AG20443 (cell line): ENCODE results near the gene CMTM5.
"Not testable (repeated sequence)": the region's sequence is repeated elsewhere in the genome, so short reads cannot be mapped to it uniquely, and the experiment has no call there.

Source experiments
- DNase-seq: peaks from one replicate; pipeline ENCODE4 v3.0.0; 2012; ENCODE audit warnings: low spot score, mixed read lengths

Gene CMTM5

GRCh38 chr14:23399136-23399535 lies 22.3 kb downstream of the CMTM5 start:
- no peak for DNase-seq

- DNase-seq = no peak
Observed at GRCh38 chr14:23399591-23399990, 22.7 kb downstream of the CMTM5 start.

DNA sequence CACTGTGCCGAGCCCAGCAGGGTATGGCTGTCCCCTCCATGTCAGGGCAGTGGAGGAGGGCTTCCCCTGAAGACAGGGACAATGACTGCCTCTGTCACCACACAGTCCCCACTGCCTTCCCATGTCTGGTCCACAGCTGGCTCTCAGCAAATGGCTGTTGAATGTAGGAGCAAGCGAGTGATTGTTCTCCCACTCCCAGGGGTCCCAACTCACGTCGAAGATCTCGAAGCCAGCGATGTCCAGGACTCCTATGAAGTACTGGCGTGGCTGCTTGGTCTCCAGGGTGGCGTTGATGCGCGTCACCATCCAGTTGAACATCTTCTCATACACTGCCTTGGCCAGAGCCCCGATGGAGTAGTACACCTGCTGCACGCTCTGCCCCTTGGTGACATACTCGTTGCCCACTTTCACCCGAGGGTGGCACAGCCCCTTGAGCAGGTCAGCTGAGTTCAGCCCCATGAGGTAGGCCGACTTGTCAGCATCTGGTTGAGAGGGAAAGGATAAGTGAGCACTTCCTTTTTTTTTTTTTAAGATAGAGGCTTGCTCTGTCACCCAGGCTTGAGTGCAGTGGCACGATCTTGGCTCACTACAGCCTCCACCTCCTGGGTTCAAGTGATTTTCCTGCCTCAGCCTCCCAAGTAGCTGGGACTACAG lies 23.8 kb downstream of the CMTM5 start:
- DNase-seq = not testable (repeated sequence)

- DNase-seq = no peak
Observed at GRCh38 chr14:23401291-23401690, 24.4 kb downstream of the CMTM5 start.

GRCh38 chr14:23402296-23403138 lies 25.7 kb downstream of the CMTM5 start:
- DNase-seq = no peak

- no peak for DNase-seq
Observed at GRCh38 chr14:23403139-23403438, 26.2 kb downstream of the CMTM5 start.

DNA sequence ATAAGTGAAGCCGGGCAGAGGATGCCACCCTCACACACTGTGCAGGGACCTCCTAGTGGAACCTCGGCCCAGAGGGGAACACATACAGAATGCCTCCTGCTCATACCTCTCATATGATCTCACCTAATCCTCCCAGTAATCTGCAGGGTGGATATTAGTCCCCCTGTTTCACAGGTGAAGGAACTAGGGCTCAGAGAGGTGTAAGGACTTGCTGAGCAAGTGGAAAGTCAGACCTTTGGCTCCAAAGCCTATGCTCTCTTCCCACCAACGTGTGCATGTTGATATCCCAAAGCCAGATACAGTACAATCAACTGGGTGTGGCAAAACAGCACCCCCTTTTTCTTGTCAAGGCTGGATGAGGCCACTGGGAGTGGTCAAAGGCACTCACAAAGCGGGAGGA lies 27.1 kb downstream of the CMTM5 start:
- DNase-seq = no peak

DNA sequence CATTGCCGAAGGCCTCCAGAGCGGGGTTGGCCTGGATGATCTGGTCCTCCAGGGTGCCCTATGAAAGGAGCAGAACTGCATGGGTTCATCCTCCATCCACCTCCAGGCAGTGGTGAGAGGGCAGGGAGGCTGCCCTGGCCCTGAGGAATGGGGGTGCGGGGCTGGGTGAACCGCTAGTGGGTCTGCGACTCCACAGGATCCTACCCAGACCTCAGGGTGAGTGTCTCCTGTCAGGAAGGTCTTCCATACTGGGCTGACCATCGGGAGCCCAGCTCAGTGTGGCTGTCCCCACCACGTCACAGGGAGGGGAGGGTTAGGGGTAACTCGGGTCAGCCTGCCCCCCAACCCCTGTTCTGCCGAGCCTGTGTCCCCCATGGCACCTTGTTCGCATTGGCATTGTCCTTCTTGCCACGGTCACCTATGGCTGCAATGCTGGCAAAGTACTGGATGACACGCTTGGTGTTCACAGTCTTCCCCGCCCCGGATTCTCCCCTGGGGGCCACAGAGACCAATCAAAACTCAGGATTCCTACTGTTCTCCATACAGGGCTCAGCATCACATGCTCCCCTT lies 27.6 kb downstream of the CMTM5 start:
- DNase-seq = no peak

DNA sequence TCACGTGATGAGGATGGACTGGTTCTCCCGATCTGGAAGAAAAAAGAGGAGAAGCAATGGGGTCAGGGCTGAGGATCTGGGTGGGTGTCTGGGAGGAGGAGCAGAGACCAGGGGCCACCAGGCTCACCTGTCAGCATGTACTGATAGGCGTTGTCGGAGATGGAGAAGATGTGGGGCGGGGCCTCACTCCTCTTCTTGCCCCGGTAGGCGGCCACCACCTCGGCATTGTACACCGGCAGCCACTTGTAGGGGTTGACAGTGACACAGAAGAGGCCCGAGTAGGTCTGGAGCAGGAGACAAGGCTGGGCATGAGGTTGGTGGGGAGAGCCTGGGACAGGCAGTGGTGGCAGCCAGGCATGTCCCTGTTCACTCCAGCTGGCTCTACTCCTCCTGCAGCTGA lies 28.2 kb downstream of the CMTM5 start:
- DNase-seq = no peak

DNA sequence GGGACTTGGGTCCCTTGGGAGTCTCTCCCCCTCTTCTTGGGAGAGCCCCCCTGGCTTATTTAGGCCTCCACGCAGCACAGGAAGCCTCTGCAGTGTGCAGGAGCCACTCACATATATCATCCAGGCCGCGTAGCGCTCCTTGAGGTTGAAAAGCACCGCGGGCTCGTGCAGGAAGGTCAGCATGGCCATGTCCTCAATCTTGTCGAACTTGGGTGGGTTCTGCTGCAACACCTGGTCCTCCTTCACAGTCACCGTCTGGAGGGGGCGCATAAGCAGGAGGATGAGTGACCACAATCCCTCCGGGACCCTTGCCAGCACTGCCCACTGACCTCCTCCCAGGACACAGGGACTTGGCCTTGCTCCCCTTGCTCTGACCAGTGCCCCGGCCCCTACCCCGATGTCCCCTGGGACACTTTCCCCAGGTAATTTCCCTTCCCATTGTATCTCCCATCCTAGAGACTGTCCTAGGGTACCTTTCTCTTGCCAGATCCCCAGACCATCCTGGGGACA lies 28.7 kb downstream of the CMTM5 start:
- no peak for DNase-seq

- DNase-seq = no peak
Observed at GRCh38 chr14:23406244-23406643, 29.4 kb downstream of the CMTM5 start.

GRCh38 chr14:23406725-23407355 lies 30.0 kb downstream of the CMTM5 start:
- DNase-seq = no peak

DNA sequence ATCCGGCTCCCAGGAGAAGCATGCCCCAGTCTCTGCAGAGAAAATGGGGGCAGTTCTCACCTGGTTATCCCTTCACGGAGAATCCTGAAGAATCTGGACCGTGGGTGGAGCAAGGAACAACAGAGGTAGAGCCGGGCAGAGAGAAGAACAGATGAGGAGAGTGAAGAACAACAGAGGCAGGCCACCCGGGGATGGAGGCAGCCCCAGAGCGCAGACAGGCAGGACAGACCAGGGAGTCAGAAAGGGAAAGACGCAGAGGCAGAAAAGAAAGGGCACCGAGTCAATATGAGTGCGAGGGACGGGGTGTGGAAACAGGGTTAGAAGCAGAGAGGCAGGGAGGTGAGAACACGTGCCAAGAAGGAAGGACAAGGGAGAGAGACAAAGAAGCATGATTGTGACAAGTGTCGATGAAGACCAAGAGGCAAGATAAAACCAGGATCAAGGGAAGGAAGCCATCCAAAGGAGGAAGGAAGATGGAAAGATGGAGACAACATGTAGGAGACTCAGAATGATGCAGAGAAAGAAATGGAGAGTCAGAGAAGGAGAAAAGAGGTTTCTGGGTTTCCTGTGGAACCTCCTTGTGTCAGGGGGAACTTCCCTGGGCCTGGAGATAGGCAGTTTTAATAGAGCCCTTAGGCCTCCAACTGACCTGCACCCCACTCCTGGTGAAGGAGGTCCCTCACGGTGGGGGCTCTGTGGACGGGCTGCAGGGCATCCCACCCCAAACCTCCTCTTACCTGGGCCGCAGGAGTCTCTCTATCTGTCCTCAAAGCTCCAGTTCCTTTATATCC lies 30.9 kb downstream of the CMTM5 start, which contains the start of gene MYH6:
Gene MYH6 (minus strand): TSS at position 758 of the 791 bp plus-strand sequence. CDS start 1,050 bp downstream, outside the sequence.
- no peak for DNase-seq

DNA sequence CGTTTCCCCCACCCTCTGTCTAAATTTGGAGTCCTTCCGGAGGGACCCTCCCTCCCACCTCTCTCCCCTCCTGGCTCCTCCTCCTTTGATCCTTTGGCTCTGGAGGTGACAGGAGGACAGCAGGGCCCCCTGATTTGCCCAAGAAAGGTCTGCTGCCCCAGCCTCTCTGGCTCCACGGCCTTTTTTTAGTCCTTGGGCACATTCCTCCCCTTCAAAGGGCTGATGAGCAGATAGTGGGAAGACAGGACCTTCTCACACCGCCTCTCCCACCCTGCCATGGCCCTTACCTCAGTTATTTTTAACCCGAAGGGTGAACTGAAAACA lies 31.4 kb downstream of the CMTM5 start:
- no peak for DNase-seq

DNA sequence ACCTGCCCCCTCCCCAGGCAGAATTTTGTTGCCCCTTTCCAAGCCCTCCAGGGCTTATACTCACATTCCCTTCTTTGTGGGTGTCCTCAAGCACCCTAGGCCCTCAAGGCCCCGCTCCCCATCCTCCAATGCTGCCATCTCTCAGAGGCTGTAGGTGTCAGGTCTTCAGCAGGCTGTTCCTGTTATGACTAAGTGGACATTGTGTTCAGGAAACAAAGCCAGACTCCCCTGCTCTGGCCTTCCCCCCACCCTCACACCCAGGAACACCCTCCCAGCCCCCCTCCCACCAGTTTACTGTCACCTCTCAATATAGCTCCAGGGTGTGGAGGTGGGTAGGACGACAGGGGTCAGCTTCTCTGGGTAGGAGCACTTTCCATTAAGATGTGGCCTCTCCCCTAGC lies 32.6 kb downstream of the CMTM5 start:
- DNase-seq = no peak

DNA sequence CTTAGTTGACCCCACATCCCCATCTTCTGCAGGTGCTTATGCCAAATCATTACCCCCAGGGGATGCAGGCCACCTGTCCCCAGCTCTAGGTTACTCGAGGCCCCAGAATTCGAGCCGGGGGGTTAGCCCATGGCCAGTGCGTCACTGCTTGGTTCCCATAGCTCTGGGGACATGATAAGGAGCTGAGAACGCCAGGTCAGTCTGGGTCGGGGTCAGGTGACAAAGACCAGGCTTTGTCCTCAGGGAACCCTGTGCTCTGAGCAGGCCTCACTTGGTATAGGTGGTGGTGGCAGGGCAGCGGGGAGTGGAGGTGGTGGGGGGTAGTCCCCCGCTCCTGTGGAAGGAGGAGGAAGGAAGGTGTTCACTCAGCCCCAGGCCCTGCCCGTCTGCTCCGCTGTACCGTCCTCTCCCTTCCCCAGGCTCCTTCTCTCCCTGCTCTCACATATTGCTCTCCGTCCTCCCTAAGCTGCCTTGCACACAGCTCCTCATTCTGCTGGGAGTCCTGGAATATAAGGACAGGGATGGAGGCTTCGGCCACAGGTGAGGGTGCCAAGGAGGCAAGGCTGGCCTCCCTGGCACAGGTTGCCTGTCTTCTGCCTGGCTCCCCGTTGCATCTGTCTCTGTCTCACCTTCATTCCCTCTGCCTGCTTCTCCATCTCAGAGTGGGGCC lies 33.3 kb downstream of the CMTM5 start:
- no peak for DNase-seq

- DNase-seq = no peak
Observed at GRCh38 chr14:23411563-23412525, 35.0 kb downstream of the CMTM5 start.

- DNase-seq = no peak
Observed at GRCh38 chr14:23413681-23414080, 36.8 kb downstream of the CMTM5 start.

DNA sequence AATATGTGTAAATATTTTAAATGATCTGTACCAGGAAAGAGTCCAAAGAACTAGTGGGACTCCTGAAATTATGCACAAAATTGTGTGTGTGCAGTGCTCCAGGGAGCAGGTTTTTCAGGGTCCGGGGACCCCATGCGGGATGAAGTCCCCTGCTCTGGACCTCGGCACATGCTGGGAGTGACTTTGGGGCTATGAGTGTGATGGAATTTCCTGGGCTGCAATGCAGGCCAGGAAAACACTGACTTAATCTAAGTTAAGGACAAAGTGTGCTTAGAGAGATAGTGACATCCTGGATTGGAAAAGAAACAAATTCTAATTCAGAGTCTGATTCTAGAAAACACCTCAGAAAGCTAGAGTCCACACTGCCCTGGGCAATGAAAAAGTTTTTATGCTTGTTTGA lies 37.4 kb downstream of the CMTM5 start:
- DNase-seq = no peak
